Activated effector memory CD4-positive, alpha-beta T cell treated with Interleukin-2 at 50 U/mL for 16 hours (primary cell): Measurements from ENCODE around the gene TRIM41.
"Not testable (repeated sequence)": the region's sequence is repeated elsewhere in the genome, so short reads cannot be mapped to it uniquely, and the experiment has no call there.

Experiments
- DNase-seq: peaks from one replicate; pipeline ENCODE4 v3.0.0-alpha.2; 2020

Gene TRIM41

DNA sequence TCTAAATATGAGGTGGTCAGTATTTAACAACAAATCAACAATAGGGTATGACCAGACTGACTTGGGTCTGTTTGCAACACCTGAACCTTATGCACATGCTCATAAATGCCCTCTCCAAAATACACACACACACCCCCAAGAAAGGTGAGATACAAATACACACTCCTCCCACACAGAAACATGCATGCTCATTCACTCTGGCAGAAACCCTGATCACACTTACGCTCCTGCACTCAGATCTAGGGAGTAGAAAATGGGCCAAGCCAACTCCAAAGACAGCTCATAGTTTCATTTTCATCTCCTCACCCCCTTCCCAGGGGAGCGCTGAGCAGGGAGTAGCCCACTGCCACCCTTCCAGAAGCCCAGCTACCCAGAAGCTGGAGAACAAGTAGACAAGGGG is 29.4 kb upstream of the TRIM41 start:
- DNase-seq: no peak

DNA sequence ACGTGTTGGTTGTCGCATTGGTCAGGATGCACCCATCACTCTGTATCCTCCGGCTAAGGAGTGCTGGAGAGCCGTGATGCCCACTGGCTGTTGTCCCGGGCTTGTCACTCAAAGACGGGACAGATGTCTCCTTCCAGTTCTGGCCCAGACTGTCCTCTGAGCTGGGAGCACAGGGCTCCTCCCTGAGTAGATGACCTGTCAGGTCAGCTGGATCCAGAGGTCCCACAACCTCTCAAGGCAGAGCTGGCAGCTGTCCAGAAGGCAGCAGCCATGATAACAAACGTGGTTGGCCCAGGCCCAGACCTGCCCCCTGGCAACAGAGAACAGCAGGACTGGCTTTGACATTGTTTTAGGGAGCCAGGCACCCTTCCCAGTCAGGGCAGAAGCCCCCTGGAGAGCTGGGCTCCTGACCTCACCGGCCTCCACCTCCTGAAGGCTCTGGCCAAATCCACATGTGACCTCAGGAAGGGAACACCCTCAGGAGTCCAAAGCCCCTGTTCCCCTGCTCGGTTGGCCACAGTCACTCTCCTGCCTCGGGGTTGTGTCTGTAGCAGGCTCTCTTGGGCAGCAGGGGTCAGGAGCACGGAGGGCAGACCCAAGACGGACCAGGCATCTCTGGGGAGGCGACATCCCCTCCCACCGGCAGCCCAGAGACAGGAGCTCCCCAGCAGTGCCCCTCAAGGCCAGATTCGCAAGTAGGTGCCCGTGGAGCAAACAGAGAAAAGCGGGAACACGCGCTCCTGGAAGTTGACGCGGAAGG is 28.4 kb upstream of the TRIM41 start:
- no peak for DNase-seq

DNA sequence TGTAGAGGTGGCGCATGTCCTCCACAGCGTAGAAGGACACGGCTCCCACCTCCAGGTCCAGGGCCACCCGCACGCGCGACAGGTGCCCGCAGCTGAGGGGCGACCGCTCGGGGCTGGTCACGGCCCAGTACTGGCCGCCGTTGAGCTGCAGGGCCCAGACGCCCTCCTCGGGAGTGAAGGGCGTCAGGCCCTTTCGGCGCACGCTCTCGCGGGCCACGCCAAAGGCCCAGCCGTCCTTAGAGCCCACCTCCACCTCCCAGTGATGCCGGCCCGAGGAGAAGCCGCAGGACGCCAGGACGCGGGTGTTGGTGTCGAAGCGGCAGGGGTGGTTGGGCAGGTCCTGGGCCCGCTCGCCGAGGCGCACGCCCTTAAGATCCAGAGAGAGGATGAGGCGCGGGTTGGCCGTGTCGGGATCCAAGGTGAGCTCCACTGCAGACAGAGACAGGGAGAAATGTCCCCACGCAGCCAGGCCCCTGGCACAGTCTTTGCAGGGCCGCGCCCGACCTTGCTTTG is 27.8 kb upstream of the TRIM41 start:
- no peak for DNase-seq

DNA sequence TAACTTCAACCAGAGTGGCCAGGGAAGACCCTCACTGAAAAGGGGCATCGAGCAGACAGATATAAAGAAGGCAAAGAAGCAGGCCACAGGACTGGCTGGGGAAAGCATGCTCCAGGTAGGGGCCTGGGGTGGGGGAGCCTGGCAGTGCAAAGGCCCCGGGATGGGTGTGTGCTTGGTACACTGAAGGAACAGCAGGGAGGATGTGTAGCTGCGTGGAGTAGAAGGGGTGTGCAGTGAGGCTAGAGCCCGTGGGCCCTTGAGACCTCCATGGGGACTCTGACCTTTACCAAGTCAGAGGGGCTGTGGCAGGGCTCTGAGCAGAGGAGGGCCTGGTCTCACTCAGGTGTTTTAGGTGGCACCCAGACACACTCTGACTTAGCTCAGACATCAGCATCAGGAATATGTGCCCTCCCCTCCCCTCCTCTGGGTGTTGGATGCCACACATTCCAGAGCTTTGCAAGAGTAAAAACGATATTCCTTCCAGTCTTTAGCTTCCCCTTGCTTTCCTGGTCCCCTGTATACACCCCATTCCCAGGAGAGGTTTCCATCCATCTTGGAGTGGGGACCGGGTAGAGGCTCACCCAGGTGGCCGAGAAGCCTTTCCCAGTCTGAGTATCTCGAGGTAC is 25.6 kb upstream of the TRIM41 start:
- no peak for DNase-seq

DNA sequence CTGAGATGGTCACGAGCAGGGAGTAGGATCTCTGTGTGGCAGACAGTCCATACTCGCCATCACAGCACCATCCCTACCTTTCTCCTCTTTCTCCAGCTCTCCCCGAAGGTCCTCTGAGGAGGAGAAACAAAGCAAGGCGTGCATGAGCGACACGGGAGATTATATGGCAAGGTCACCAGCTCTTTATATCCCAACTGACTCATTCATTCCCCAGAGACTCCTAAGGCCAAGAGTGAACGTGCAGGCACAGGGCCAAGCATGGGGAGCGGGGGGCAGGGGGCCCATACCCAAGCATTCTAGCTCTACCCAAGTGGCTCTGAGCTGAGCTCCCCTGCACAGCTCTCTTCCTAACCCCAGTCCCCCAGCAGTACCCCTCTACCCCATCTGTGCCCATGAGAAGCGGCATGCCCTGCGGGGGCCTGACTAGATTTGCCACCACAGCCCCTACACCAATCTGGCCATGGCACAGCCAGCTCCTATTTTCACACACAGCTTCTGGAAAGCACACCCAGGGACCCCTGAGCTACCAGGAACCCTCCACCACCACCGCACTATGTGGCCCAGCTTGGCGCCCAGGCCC is 24.9 kb upstream of the TRIM41 start:
- no peak for DNase-seq

DNA sequence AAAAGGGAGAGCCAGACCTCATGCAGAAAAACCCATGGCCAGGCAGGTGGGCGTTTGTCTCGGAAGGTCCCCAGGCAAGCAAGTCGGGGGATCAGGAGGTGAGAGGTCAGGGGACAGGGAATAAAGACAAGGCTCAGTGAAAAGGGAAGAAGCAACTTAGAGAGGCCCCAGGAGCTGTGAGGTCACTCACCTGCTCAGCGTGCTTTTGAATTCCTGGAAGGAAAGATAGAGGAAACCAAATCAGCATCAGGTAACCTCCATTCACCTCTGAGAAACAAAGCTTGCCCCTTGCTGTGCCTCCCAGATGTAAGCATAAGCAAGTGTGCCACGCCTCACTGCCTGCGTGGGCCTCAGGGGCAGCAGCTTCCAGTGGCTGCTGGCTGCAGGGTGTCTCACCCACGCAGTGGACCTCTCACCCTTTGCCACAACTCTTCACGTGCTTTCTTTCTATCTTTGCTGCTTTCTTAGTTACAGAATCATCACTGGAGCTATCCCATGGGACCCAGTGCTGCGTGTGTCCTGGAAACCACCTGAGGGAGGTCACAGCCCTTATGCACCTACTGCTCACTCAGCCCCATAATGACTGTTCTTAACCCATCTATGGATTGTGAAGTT is 24.1 kb upstream of the TRIM41 start:
- no peak for DNase-seq

DNA sequence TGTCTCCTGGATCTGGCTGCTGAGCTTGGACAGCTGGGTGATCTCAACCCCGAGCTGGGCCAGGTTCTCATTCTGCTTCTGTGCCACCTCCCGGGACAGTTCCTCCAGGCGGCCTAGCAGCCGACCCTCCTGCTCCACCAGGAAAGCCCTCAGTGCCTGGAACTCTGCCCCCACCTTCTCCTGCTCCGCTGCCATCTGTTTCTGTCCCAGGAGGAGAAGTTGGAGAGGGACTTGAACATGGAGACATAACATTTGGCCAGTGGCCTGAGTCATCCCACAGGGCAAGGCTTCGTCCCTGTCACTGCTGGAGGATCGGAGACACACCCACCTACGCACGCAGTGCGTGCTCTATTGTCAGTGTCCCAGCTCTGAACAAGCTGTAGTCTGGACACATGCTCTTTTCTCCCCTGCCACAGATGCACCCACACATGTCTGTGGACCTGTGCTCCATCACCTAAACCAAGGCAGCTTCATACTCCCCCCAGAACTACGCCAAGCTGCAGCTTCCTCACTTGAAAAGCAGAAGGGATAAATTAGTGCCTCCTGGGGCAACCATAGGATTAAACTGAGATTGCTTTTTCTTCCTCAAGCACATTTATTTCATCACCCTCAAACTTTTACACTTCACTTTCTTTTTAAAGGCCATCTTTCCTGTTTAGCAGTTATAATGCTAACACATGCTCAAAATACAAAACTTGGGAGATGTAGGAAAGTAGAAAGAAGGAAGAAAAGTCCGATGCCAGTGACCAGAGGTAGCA is 23.0 kb upstream of the TRIM41 start:
- DNase-seq: no peak

DNA sequence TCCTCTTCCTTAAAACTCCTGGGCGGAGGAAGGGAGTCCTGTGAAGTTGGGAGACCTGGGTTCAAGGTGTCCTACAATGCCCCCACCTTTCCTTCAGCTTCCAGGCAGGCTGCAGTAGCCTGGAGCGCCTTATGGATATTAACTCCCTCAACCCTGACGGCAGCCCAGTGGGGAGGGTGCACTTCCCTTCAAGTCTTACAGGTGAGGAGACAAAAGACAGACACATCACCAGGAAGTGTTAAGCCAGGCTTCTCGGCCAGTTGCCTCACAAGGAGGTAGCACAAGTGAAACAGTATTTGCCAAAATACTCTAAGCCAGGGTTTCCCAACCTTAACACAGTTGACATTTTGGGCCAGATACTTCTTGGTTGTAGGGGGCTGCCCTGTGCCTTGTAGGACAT is 22.3 kb upstream of the TRIM41 start:
- no peak for DNase-seq

DNA sequence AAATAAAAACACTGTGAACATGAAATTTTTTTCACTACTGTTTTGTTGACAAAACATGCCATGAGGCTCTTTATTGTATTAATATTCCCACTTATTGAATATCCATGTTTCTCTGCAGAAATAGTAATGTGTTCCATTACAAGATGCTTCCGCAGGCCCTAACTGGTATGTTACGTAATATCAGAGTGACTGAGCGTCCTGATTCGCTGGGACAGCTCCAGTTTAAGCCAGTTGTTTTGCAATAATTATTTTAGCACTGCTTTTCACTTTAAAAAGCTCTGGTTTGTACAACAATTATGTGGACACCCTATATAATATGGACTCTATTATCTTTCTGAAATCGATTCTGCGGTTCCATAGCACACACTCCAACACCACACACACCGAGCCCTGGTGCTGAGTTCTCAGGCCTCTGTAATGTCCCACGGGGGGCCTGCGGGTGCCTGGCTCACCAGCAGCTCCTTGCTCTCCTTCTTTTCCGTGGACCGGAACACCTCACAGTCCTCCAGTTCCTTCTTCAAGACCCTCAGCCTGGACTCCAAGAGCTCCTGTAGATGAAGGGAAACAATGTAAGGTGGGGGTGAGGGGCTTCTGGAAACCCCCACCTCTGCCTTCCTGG is 19.9 kb upstream of the TRIM41 start:
- no peak for DNase-seq

DNA sequence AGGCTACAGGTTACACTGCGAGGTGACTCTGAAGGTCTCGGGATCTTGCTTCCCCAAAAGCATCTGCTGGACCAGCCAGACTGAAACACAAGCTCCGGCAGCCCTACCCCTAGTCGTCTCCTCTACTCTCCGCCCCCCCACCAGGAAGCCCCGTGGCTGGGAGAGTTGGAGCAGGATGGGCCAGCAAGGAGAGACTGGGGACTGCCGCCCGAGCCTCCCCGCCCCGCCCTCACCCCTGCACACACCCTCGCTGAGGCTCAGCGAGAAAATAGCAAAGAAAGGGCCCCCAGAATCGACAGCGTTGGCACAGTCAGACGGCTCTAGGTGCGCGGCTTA is 19.3 kb upstream of the TRIM41 start:
- no peak for DNase-seq

DNA sequence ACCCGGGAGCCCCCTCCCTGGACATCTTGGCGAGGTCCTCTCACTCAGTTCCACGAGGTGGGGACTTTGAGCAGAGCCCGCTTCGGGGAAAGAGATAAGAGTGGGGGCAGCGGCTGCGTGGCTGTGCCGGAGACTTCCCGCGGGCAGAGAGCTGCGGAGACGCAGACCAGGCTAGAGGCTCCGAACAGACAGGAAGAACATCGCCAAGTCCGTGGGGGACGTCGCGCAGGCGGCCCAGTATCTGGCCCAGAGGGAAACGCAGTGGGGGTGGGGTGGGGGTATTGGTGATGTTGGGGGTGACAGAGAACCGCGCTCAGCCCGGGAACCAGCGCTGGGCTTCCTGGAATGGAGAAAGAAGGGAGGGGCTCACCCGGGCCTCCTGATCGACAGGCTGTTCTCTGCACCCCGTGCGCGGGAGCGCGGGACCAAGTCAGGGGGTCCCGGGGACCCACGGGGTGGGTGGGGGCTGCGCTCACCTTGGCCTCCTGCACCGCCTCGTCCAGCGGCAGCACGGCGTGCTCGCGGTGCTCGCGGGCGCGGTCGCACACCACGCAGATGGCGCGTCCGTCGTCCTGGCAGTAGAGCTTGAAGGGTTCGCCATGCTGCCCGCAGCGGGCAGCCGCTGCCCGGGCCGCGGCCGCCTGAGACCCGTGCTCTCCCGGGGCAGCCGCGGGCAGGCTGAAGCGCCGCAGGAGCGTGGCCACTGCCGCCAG is 18.8 kb upstream of the TRIM41 start:
- no peak for DNase-seq

DNA sequence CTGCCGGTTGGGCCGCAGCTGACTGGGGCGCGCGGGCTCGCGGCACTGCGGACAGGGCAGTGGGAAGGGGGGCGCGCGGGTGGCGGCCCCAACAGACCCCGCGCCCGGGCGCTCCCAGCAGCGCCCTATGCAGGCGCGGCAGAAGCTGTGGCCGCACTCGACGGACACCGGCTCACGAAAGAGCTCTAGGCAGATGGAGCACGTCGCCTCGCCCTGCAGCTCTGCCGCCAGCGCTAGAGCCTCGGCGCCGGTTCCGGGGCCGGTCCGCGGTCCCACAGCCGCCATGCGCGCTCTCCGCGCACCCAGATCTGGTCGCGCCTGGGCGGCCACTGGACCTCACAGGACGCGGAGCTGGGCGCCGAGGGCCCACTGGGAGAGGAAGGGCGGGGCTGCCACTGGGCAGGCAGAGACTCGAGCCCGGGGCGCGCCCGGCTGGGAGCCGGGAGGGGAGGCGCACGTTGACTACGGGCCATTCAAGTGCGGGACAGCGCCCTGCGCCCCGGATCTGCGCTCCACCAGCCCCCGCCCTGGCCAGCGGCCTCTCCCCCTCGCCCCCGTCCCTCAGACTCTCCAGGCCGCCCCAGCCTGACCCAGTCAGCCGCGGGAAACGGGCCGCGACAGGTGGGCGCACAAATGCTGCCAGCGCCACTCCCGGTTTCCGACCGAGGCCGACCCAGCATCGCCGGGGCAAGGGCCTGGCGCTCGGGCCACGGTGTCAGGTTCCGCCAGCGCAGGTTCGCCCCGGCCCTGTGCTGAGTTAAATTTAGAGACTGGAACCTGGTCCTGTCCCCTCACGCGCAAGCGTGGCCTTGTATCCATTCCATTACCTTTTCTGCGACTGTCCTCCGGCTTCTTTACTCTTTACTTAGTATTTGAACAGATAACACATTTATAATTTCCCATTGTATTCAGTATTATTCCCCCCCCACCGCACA is 18.0 kb upstream of the TRIM41 start, which contains the start of gene TRIM7:
Gene TRIM7 (minus strand): TSS at position 371 of the 935 bp plus-strand sequence. CDS start 86 bp downstream, at position 285.
- no peak for DNase-seq

DNA sequence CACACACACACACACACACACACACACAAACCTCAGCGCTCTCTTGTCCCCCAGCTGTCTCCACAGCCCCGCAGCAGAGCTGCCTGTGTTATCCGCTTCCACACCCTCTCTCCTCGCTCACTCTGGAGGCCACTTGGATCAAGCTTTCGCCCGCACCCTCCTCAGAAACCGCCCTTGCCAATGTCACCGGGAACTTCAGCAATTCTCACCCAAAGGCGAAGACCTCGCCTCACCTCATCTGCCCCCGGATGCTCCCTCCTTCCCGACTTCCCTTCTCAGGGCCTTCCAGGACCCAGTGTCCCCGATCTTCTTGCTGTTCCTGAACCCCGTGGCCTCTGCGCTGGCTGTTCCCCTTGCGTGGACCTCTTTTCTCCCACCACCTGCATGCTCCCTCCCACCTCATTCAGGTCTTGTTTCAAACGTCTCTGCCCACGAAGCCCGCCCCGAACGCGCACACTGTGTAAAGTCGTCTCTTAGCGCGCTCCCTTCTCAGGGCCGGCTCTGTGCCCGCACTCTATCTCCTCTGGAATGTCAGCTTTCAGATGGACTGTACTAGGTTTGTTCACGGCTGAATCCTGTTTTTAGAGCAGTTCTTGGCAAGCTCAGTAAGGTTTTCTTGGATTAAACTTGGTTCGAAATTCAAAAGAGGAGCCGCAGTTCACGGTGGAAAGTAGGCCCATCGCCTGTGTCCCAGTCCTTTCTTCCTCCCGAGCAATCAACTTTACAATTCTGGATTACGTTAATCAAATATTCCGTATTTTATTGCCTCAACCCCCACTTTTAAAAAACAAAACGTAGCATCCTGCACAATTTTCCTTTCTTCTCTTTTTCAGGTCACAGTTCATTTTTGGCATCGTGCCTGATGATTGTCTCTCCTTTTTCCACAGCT is 17.1 kb upstream of the TRIM41 start:
- no peak for DNase-seq

DNA sequence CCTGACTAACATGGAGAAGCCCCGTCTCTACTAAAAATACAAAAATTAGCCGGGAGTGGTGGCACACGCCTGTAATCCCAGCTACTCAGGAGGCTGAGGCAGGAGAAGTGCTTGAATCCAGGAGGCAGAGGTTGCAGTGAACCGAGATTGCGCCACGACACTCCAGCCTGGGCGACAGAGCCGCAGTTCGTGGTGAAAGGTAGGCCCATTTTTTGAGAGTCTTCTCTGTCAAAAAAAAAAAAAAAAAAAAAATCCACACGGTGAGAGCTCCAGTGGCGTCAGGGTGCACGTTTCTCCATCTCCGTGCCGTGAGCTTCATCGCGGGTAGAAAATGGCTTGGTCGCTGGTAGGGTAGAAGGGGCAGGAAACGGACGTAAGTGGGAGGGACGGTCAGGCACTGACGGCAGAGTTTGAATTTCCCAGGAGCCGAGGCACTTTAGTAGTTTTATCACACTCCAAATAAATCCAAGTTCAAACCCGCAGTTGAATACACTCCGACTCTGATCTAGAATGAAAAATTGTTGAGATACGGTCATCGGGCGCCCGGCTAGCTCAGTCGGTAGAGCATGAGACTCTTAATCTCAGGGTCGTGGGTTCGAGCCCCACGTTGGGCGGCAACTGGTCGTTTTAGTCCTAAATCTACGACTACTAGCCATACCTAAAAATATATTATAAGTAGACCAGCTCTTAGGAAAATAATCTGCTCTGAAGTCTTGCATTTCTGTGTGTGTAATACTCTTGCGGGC is 15.7 kb upstream of the TRIM41 start:
- DNase-seq: peak; percentile 52

DNA sequence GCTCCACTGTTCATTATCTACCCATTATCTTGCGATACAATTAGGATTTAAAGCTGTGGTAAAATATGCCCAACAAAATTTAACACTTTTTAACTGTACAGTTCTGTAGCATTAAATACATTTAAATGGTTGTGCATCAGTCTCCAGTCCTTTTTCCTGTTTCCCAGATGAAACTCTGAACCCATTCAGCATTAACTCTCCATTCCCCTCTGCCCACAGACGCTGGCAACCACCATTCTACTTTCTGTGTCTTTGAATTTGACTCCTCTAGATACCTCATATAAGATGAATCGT is 15.2 kb upstream of the TRIM41 start:
- no peak for DNase-seq

DNA sequence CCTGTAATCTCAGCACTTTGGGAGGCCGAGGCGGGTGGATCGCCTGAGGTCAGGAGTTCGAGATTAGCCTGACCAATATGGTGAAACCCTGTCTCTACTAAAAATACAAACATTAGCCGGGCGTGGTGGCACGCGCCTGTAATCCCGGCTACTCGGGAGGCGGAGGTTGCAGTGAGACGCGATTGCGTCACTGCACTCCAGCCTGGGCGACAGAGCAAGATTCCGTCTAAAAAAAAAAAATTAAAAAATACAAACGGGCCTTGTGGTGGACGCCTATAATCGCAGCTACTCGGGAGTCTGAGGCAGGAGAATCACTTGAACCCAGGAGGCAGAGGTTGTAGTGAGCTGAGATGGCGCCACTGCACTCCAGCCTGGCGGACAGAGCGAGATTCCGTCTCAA is 14.1 kb upstream of the TRIM41 start:
- not testable (repeated sequence) for DNase-seq

DNA sequence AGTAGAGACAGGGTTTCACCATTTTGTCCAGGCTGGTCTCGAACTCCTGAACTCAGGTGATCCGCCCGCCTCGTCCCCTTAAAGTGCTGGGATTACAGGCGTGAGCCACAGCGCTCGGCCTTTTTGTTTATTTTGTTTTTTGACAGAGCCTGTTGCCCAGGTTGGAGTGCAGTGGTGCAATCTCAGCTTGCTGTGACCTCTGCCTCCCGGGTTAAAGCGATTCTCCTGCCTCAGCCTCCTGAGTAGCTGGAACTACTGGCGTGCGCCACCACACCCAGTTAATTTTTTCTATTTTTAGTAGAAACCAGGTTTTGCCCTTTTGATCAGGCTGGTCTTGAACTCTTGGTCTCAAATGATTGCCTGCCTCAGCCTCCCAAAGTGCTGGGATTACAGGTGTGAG is 12.9 kb upstream of the TRIM41 start:
- DNase-seq: not testable (repeated sequence)

DNA sequence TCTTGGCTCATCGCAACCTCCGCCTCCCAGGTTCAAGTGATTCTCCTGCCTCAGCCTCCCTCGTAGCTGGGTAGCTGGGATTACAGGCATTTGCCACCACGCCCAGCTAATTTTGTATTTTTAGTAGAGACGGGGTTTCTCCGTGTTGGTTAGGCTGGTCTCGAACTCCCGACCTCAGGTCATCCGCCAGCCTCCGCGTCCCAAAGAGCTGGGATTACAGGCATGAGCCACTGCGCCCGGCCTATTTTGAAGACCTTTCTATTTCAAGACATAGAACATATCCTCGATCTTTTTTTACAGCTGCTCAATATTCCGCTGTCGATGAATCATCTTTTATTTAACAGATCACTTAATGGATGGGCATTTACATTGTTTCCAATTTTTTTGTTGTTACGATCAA is 12.4 kb upstream of the TRIM41 start:
- not testable (repeated sequence) for DNase-seq

DNA sequence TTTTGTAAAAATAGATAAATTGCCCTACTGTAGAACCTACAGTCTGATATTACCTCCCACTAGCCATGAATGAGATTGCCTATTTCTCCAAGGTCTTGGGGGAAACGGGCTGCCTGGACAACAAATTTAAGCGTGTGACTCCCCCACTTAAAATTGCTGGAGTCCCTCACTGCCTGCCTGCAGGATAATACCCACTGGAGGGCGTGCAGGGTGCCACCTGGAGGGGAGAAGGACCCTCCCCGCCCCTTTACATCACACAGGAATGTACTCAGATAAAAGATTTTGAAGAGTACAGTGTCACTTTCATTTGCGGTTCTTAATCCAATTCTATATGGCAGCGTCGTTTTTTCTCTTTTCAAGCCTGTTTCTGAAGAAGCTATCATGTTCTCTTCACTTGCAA is 11.9 kb upstream of the TRIM41 start:
- no peak for DNase-seq
